NCI-H2029 (cell line): ENCODE data around the gene ATP2C1.

Experiments used
- DNase-seq: peaks from one replicate; lab custom pipeline; 2025; lab: John Stamatoyannopoulos, UW

ATP2C1 gene

GRCh38 chr3:131047582-131047981 is 153.7 kb downstream of the ATP2C1 start:
- DNase-seq, result no peak

GRCh38 chr3:131048030-131048429 is 154.1 kb downstream of the ATP2C1 start:
- no peak for DNase-seq

- DNase-seq, result no peak
Observed at GRCh38 chr3:131050001-131050400, 156.1 kb downstream of the ATP2C1 start.

GRCh38 chr3:131053043-131053859 is 159.4 kb downstream of the ATP2C1 start:
- no peak for DNase-seq
